ENCODE measurements around the gene EDIL3. TPM values are rescaled to one million over a fixed set of nuclear protein-coding genes. Genes with fewer than 3 reads are reported as not detected.

Gene EDIL3
- total RNA-seq, 1 experiment from 2014 or later: not detected

DNA sequence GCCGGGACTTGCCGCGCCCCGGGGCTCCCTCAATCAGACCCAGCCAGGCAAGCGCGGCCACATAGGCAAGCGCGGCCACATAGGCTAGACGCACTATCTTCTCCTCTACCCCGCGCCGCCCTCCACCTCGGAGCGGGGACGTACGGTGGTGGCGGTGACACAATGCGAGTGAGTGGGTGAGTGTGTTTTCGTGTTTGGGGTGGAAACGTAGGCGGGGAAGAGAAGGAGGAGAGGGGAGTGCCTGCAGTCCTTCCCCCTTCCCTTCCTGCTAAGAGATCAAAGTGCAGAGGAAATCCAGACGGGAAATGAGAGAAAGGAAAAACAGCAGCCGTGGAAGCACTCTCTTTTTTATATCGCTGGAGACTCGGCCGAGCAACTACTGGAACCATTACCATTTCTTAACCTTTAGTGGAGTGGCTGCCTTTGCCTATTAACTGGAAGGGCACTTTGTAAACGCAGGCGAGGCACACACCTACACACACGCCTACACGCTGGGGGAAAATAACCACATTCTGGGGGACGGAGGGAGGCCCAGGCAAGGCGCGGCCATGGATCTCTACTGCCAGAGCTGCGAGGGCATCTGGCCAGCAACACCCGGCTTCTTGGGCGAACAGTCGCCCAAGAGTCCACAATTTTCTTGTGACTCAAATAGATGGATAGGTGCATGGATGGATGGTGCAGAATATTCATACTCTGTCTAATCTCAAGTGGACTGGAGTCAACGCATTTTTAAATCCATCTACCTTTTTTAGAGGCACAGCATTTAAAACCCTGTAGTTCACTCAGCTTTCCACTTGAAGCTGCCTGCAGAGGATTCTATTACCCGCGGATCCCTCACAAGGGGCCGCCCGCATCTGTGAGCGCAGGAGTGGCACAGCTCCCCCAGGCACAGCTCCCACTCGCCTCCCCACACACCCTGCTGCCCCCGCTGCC lies 2.1 kb downstream of the EDIL3 start:
- no peak overlapping the region for H3K27ac Mint-ChIP-seq (ENCODE audit: low read depth, unreplicated experiment)
- DNase-seq (ENCODE audit: unreplicated experiment): peak; percentile 15
- ChIA-PET POLR2A (no interaction called here), CTCF (interaction anchor here (0.6 kb wide), 1 partner anchor 661 kb away, joined by 3 read pairs; no protein-coding TSS in a partner anchor)
- no TSS peak for BruUV-seq (replicated peaks)
- peak overlapping the region; percentile 53 for H3K4me3 Mint-ChIP-seq (ENCODE audit: unreplicated experiment)
- H3K36me3 Mint-ChIP-seq (ENCODE audit: insufficient read depth, unreplicated experiment): no peaks in the 10 kb centered on the region
- peaks cover 85% of the 10 kb centered on the region for H3K27me3 Mint-ChIP-seq (ENCODE audit: insufficient read depth, unreplicated experiment)
- peaks cover 23% of the 10 kb centered on the region for H3K4me1 Mint-ChIP-seq (ENCODE audit: insufficient read depth, unreplicated experiment)
- H3K9me3 Mint-ChIP-seq (ENCODE audit: unreplicated experiment): no peaks in the 10 kb centered on the region
- intact Hi-C loops (cut with micrococcal nuclease): no loop called here
- no peak for TF ChIP-seq CTCF (IDR thresholded peaks at IDR 0.05; ENCODE audit: unreplicated experiment)

DNA sequence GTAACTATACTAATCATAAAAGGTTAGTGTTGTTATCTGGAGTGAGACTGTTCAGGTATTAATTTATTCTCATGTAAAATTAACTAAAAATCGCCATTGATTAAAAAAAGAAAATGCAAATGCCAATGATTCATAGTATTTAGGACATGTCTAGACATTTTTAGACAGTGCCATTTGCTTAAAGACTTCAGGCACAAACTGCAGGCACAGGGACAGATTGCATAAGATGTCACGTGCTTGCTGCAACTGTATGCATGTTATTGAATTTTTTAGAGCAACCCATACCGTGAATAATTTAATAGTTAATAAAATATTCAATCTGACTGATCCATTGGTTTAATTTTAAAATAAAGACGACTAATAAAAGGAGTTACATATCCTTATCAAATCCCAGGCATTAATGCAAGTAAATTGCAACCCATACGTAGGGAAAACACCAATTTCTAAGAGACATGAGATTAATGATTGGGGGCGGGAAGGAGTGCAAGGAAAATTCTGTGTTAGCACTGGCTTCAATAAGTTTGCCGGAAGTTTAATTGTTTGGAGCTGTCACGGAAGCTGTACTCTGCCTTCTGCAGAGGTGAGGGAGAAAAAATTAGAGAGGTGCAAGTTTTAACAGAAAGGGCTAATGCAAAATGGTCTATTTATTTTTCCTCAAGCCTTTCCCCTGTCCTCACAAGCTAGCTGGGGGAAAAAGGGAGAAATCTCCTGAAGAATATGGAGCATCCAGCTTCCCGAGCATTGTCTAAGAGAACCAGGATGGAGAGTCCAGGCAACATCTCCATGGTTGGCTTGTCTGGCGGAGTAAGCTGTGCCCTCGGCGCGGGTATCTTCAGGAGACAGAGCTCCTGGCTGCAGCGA lies 2.9 kb downstream of the EDIL3 start:
- BruUV-seq (replicated peaks): no TSS peak
- H3K36me3 Mint-ChIP-seq (ENCODE audit: insufficient read depth, unreplicated experiment): no peaks in the 10 kb centered on the region
- DNase-seq (ENCODE audit: unreplicated experiment): no peak
- H3K27ac Mint-ChIP-seq (ENCODE audit: low read depth, unreplicated experiment): no peak overlapping the region
- CTCF ChIA-PET: no interaction called here
- H3K4me3 Mint-ChIP-seq (ENCODE audit: unreplicated experiment): peak overlapping the region; percentile 53
- peaks cover 83% of the 10 kb centered on the region for H3K27me3 Mint-ChIP-seq (ENCODE audit: insufficient read depth, unreplicated experiment)
- H3K4me1 Mint-ChIP-seq (ENCODE audit: insufficient read depth, unreplicated experiment): peaks cover 23% of the 10 kb centered on the region
- POLR2A ChIA-PET: no interaction called here
- intact Hi-C loops (cut with micrococcal nuclease): no loop called here
- TF ChIP-seq CTCF (IDR thresholded peaks at IDR 0.05; ENCODE audit: unreplicated experiment): no peak
- no peaks in the 10 kb centered on the region for H3K9me3 Mint-ChIP-seq (ENCODE audit: unreplicated experiment)

GRCh38 chr5:84379749-84380148 lies 4.9 kb downstream of the EDIL3 start:
- no peak overlapping the region for H3K4me3 Mint-ChIP-seq (ENCODE audit: unreplicated experiment)

More at GRCh38 chr5:84379749-84380148, 4.9 kb downstream of the EDIL3 start:
- ChIA-PET POLR2A (no interaction called here), CTCF (no interaction called here)
- intact Hi-C loops (cut with micrococcal nuclease): loop anchor here (2.0 kb wide), 1 partner anchor 105 kb away; no protein-coding TSS in a partner anchor
- peaks cover 17% of the 10 kb centered on the region for H3K4me1 Mint-ChIP-seq (ENCODE audit: insufficient read depth, unreplicated experiment)
- no peak overlapping the region for H3K27ac Mint-ChIP-seq (ENCODE audit: low read depth, unreplicated experiment)
- BruUV-seq (replicated peaks): no TSS peak
- no peaks in the 10 kb centered on the region for H3K36me3 Mint-ChIP-seq (ENCODE audit: insufficient read depth, unreplicated experiment)
- no peaks in the 10 kb centered on the region for H3K9me3 Mint-ChIP-seq (ENCODE audit: unreplicated experiment)
- DNase-seq (ENCODE audit: unreplicated experiment): no peak
- peaks cover 82% of the 10 kb centered on the region for H3K27me3 Mint-ChIP-seq (ENCODE audit: insufficient read depth, unreplicated experiment)
- no peak for TF ChIP-seq CTCF (IDR thresholded peaks at IDR 0.05; ENCODE audit: unreplicated experiment)
